Activated naive CD8-positive, alpha-beta T cell (primary cell): ENCODE measurements around the gene FIBCD1.

Experiments
- H3K27ac Mint-ChIP-seq: one replicate; pipeline ENCODE4 v1.8.0; 2021; ENCODE audit warnings: mixed read lengths
- H3K27me3 Mint-ChIP-seq: one replicate; pipeline ENCODE4 v1.8.0; 2021; ENCODE audit warnings: mixed read lengths
- H3K36me3 Mint-ChIP-seq: one replicate; pipeline ENCODE4 v1.8.0; 2021; ENCODE audit warnings: mixed read lengths
- H3K4me1 Mint-ChIP-seq: one replicate; pipeline ENCODE4 v1.8.0; 2021; ENCODE audit warnings: low read depth, mixed read lengths
- H3K4me3 Mint-ChIP-seq: one replicate; pipeline ENCODE4 v1.8.0; 2021; ENCODE audit warnings: mild to moderate bottlenecking, mixed read lengths
- H3K9me3 Mint-ChIP-seq: one replicate; pipeline ENCODE4 v1.8.0; 2021; ENCODE audit warnings: low read depth, mixed read lengths

Gene FIBCD1

GRCh38 chr9:130905902-130906734 is 32.9 kb downstream of the FIBCD1 start:
- no peaks in the 10 kb centered on the region for H3K9me3 Mint-ChIP-seq
- no peak overlapping the region for H3K4me3 Mint-ChIP-seq
- H3K36me3 Mint-ChIP-seq: no peaks in the 10 kb centered on the region
- no peaks in the 10 kb centered on the region for H3K27me3 Mint-ChIP-seq
- H3K4me1 Mint-ChIP-seq: no peaks in the 10 kb centered on the region
- H3K27ac Mint-ChIP-seq: no peak overlapping the region

GRCh38 chr9:130905125-130905901 is 33.7 kb downstream of the FIBCD1 start:
- H3K9me3 Mint-ChIP-seq: no peaks in the 10 kb centered on the region
- no peak overlapping the region for H3K4me3 Mint-ChIP-seq
- H3K4me1 Mint-ChIP-seq: no peaks in the 10 kb centered on the region
- no peaks in the 10 kb centered on the region for H3K36me3 Mint-ChIP-seq
- no peaks in the 10 kb centered on the region for H3K27me3 Mint-ChIP-seq
- H3K27ac Mint-ChIP-seq: no peak overlapping the region

- H3K27me3 Mint-ChIP-seq: no peaks in the 10 kb centered on the region
- H3K27ac Mint-ChIP-seq: no peak overlapping the region
- no peaks in the 10 kb centered on the region for H3K9me3 Mint-ChIP-seq
- H3K4me1 Mint-ChIP-seq: no peaks in the 10 kb centered on the region
- no peak overlapping the region for H3K4me3 Mint-ChIP-seq
- H3K36me3 Mint-ChIP-seq: no peaks in the 10 kb centered on the region
Measured at GRCh38 chr9:130904070-130905044, 34.7 kb downstream of the FIBCD1 start.

- no peaks in the 10 kb centered on the region for H3K36me3 Mint-ChIP-seq
- no peaks in the 10 kb centered on the region for H3K27me3 Mint-ChIP-seq
- no peak overlapping the region for H3K27ac Mint-ChIP-seq
- H3K9me3 Mint-ChIP-seq: no peaks in the 10 kb centered on the region
- no peaks in the 10 kb centered on the region for H3K4me1 Mint-ChIP-seq
- H3K4me3 Mint-ChIP-seq: no peak overlapping the region
Measured at GRCh38 chr9:130903194-130904069, 35.6 kb downstream of the FIBCD1 start.

- Mint-ChIP-seq H3K4me3 (no peak overlapping the region), H3K27ac (no peak overlapping the region), H3K27me3 (no peaks in the 10 kb centered on the region), H3K4me1 (no peaks in the 10 kb centered on the region), H3K9me3 (no peaks in the 10 kb centered on the region), H3K36me3 (no peaks in the 10 kb centered on the region)
Measured at GRCh38 chr9:130902204-130903185, 36.6 kb downstream of the FIBCD1 start.

GRCh38 chr9:130901498-130902203 is 37.4 kb downstream of the FIBCD1 start:
- H3K27ac Mint-ChIP-seq: no peak overlapping the region
- H3K27me3 Mint-ChIP-seq: no peaks in the 10 kb centered on the region
- H3K4me1 Mint-ChIP-seq: no peaks in the 10 kb centered on the region
- H3K4me3 Mint-ChIP-seq: no peak overlapping the region
- no peaks in the 10 kb centered on the region for H3K36me3 Mint-ChIP-seq
- no peaks in the 10 kb centered on the region for H3K9me3 Mint-ChIP-seq

- Mint-ChIP-seq H3K36me3 (no peaks in the 10 kb centered on the region), H3K27ac (no peak overlapping the region), H3K4me3 (no peak overlapping the region), H3K9me3 (no peaks in the 10 kb centered on the region), H3K4me1 (no peaks in the 10 kb centered on the region), H3K27me3 (no peaks in the 10 kb centered on the region)
Measured at GRCh38 chr9:130900701-130901497, 38.1 kb downstream of the FIBCD1 start.

- no peaks in the 10 kb centered on the region for H3K4me1 Mint-ChIP-seq
- no peaks in the 10 kb centered on the region for H3K9me3 Mint-ChIP-seq
- H3K36me3 Mint-ChIP-seq: no peaks in the 10 kb centered on the region
- H3K27ac Mint-ChIP-seq: no peak overlapping the region
- no peak overlapping the region for H3K4me3 Mint-ChIP-seq
- H3K27me3 Mint-ChIP-seq: no peaks in the 10 kb centered on the region
Measured at GRCh38 chr9:130899051-130899748, 39.8 kb downstream of the FIBCD1 start.

GRCh38 chr9:130898552-130898852 is 40.5 kb downstream of the FIBCD1 start:
- no peaks in the 10 kb centered on the region for H3K9me3 Mint-ChIP-seq
- H3K4me1 Mint-ChIP-seq: no peaks in the 10 kb centered on the region
- H3K4me3 Mint-ChIP-seq: no peak overlapping the region
- H3K27me3 Mint-ChIP-seq: no peaks in the 10 kb centered on the region
- H3K36me3 Mint-ChIP-seq: no peaks in the 10 kb centered on the region
- H3K27ac Mint-ChIP-seq: no peak overlapping the region

GRCh38 chr9:130897848-130898551 is 41.0 kb downstream of the FIBCD1 start:
- Mint-ChIP-seq H3K27me3 (no peaks in the 10 kb centered on the region), H3K4me3 (no peak overlapping the region), H3K27ac (no peak overlapping the region), H3K4me1 (no peaks in the 10 kb centered on the region), H3K9me3 (no peaks in the 10 kb centered on the region), H3K36me3 (no peaks in the 10 kb centered on the region)

GRCh38 chr9:130897105-130897751 is 41.8 kb downstream of the FIBCD1 start:
- Mint-ChIP-seq H3K4me1 (no peaks in the 10 kb centered on the region), H3K27me3 (no peaks in the 10 kb centered on the region), H3K36me3 (no peaks in the 10 kb centered on the region), H3K27ac (no peak overlapping the region), H3K4me3 (no peak overlapping the region), H3K9me3 (no peaks in the 10 kb centered on the region)
